Tibial artery (tissue), 4 donors: ENCODE measurements around the gene TSPAN18.

Experiments used
- DNase-seq, 2 donors: peaks; one replicate each; pipeline ENCODE4 v3.0.0-alpha.2; 2019
- H3K27ac ChIP-seq, 2 donors: fragments of 200-600 bp; sonication (generic) in 1 of 2; 1 replicate in 1 of 2; 2 replicates in 1 of 2; pipeline ENCODE4 v1.5.1; 2018 to 2019; ENCODE audit warnings: mild to moderate bottlenecking in 1 of 2
- H3K27me3 ChIP-seq, 2 donors: fragments of 200-600 bp; sonication (generic) in 1 of 2; one replicate each; pipeline versions ENCODE4 v1.5.1 to v1.6.0; 2016 to 2019
- H3K36me3 ChIP-seq, 3 donors: fragments of 200-600 bp; sonication (generic) in 2 of 3; one replicate each; pipeline ENCODE4 v1.5.1; 2016 to 2019; ENCODE audit warnings: mild to moderate bottlenecking in 2 of 3
- H3K4me1 ChIP-seq, 4 donors: fragments of 200-600 bp; sonication (generic) in 2 of 4; 1 replicate in 3 of 4; 2 replicates in 1 of 4; pipeline ENCODE4 v1.5.1; 2016 to 2019
- H3K4me3 ChIP-seq, 2 donors: fragments of 200-600 bp; sonication (generic) in 1 of 2; 1 replicate in 1 of 2; 2 replicates in 1 of 2; pipeline ENCODE4 v1.5.1; 2018 to 2019; ENCODE audit warnings: mild to moderate bottlenecking in 2 of 2
- H3K9me3 ChIP-seq, 3 donors: fragments of 200-600 bp; sonication (generic) in 1 of 3; one replicate each; pipeline ENCODE4 v1.5.1; 2016 to 2019
- intact Hi-C: fragments of 100-400 bp; cut with DNase I; formaldehyde crosslinking; loops from one replicate; pipeline ENCODE4 v1.15.0; 2023; ENCODE audit warnings: low total_unique reads
- TF ChIP-seq, protein P1 (sequence below), 2 experiments: fragments of 200-600 bp in 1 of 2; fragments of 450-650 bp in 1 of 2; IDR thresholded peaks; one replicate each; pipeline ENCODE4 v1.5.1; 2017 to 2019; ENCODE audit warnings: antibody characterized with exemption in 2 of 2, mild to moderate bottlenecking in 1 of 2, moderate library complexity in 1 of 2

Gene TSPAN18

DNA sequence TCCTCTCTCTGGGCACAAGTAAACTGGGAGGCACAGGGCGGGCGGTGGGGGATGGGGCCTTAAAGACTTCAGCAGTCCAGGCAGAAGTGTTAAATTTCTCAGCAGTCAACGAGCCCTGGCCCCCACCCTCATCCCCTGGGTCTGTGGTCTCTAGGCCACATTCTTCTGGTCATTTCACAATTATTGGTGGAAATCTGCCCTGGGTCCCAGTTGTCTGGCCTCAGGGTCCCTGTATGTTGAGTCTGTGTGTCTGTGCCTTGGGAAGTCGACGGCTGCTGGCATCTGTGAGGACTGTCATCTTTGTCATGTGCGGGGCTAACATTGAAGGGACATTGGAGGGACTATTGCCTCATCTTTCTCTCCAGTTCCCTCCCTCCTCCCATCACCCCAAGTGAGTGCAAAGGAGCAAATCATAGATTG, 1.7 kb downstream of the TSPAN18 start:
- TF ChIP-seq, protein P1, sequence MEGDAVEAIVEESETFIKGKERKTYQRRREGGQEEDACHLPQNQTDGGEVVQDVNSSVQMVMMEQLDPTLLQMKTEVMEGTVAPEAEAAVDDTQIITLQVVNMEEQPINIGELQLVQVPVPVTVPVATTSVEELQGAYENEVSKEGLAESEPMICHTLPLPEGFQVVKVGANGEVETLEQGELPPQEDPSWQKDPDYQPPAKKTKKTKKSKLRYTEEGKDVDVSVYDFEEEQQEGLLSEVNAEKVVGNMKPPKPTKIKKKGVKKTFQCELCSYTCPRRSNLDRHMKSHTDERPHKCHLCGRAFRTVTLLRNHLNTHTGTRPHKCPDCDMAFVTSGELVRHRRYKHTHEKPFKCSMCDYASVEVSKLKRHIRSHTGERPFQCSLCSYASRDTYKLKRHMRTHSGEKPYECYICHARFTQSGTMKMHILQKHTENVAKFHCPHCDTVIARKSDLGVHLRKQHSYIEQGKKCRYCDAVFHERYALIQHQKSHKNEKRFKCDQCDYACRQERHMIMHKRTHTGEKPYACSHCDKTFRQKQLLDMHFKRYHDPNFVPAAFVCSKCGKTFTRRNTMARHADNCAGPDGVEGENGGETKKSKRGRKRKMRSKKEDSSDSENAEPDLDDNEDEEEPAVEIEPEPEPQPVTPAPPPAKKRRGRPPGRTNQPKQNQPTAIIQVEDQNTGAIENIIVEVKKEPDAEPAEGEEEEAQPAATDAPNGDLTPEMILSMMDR (IDR thresholded peaks at IDR 0.05), result no peak
- Histone ChIP-seq H3K4me1 (peaks cover 0 to 33% (median 23%) of the 10 kb centered on the region in 4 donors), H3K4me3 (peak overlapping the region in 1 of 2 donors; percentile 73), H3K9me3 (no peaks in the 10 kb centered on the region), H3K36me3 (no peaks in the 10 kb centered on the region), H3K27ac (peak overlapping the region; percentile 15 to 60), H3K27me3 (peaks cover 0 to 2% of the 10 kb centered on the region in 2 donors)
- intact Hi-C loops, result loop anchor here (2.0 to 10.0 kb wide), 5 partner anchors 54 to 184 kb away; partner anchors contain the start of gene CD82
- no peak for DNase-seq

DNA sequence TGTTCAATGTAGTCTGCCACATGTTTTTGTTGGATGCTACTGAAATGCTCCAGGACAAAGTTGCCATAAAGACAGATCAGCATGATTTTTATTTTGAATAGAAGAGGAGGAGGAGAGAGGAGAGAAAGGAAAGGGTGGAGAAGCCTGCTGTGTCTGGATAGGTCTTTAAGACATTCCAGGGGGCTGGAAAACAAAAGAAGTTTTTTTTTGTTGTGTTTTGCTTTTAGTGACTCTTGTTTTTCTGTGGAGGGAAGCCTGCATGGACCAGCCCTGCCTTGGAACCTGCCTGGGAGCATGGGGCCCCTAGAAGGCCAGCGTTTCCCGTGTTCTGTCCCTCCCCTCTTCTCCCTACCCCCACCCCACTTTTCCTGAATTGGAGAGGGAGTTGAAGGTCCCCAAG, 2.3 kb downstream of the TSPAN18 start:
- H3K9me3 ChIP-seq, result no peaks in the 10 kb centered on the region
- TF ChIP-seq, protein P1 (IDR thresholded peaks at IDR 0.05), result no peak
- DNase-seq, result no peak
- no peak overlapping the region for H3K4me3 ChIP-seq
- intact Hi-C loops, result loop anchor here (2.0 to 10.0 kb wide), 5 partner anchors 53 to 183 kb away; partner anchors contain the start of gene CD82
- H3K4me1 ChIP-seq, result peaks cover 0 to 38% (median 23%) of the 10 kb centered on the region in 4 donors
- H3K27me3 ChIP-seq, result peaks cover 0 to 2% of the 10 kb centered on the region in 2 donors
- peak overlapping the region in 1 of 2 donors; percentile 15 for H3K27ac ChIP-seq
- no peaks in the 10 kb centered on the region for H3K36me3 ChIP-seq

DNA sequence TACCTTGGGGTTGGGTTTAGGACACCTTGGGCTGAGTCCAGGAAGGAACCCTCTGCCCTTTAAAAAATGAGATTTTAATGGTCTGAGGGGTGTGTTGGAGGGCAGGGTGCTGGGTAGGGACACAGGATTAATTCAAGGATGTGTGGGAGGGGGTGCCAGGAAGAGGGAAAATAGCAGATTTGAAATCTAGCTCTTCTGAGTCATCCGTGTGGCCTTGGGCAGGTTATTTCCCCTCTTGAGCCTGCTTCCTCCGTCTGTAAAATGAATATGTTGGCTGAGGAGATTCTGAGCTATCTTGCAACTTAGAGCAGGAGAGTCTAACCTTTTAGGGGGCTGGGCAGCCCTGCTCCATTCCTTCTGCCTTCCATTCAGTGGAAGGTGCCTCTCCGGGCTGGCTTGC, 3.0 kb downstream of the TSPAN18 start:
- TF ChIP-seq, protein P1 (IDR thresholded peaks at IDR 0.05), result no peak
- Histone ChIP-seq H3K4me1 (peaks cover 0 to 44% (median 26%) of the 10 kb centered on the region in 4 donors), H3K4me3 (no peak overlapping the region), H3K27me3 (peaks cover 0 to 2% of the 10 kb centered on the region in 2 donors), H3K27ac (no peak overlapping the region), H3K9me3 (no peaks in the 10 kb centered on the region), H3K36me3 (no peaks in the 10 kb centered on the region)
- no peak for DNase-seq
- intact Hi-C loops, result loop anchor here (2.0 to 10.0 kb wide), 5 partner anchors 53 to 183 kb away; partner anchors contain the start of gene CD82

DNA sequence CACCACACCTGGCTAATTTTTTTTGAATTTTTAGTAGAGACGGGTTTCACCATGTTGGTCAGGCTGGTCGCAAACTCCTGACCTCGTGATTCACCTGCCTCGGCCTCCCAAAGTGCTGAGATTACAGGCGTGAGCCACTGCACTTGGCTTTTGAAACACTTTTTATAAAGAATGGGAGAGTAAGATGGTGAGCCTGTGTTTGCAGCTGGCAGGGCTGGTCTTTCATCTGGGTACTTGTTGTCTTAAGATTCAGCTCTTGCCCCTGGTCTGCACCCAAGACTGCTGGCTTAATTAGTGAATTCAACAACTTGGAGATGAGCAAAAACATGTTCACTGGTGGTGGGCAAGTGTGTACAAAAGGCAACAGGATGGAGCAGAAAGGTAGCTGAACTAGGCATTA, 4.0 kb downstream of the TSPAN18 start:
- Histone ChIP-seq H3K27ac (no peak overlapping the region), H3K4me1 (peaks cover 0 to 51% (median 32%) of the 10 kb centered on the region in 4 donors), H3K36me3 (no peaks in the 10 kb centered on the region), H3K27me3 (peaks cover 0 to 2% of the 10 kb centered on the region in 2 donors), H3K9me3 (no peaks in the 10 kb centered on the region), H3K4me3 (no peak overlapping the region)
- TF ChIP-seq, protein P1 (IDR thresholded peaks at IDR 0.05), result no peak
- intact Hi-C loops, result no loop called here
- no peak for DNase-seq

DNA sequence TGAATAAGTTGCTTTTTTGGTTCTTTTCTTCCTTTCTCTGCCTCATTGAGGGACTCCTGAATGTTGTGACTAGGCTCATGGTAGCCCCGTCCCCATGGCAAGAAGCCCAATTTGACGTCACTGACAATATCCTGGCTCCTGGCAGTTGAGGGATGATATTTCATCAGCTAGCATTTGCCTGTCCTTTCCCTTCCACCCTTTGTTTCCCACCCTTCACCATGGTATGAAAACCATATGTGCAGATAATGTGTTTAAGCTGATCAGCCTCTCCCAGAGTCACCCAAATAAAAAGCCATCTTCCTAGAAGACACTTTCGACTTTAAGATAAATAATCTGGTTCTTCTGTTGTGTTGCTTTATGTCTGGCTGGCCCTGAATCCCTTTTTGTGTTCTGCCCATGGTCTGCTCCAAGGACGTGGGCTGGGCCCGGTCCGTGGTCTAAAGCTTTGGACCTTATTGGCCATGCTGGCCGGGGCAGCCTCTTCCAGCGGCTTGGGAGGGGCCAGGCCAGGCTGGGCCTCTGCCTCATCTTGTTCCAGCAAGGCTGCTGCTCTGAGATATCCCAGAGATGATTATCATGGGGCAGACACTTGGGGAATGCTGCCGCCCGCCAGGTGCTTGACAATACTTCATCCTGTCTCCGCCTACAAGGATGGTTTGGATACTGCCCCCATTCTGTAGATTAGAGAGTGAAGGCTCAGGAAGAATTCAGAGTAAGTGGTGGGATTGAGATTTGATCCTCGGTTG, 5.1 kb downstream of the TSPAN18 start:
- H3K4me3 ChIP-seq, result no peak overlapping the region
- intact Hi-C loops, result no loop called here

More for the DNA sequence above, 5.1 kb downstream of the TSPAN18 start:
- Histone ChIP-seq H3K27me3 (peaks cover 0 to 2% of the 10 kb centered on the region in 2 donors), H3K9me3 (no peaks in the 10 kb centered on the region), H3K4me1 (peaks cover 0 to 43% (median 27%) of the 10 kb centered on the region in 4 donors), H3K36me3 (no peaks in the 10 kb centered on the region), H3K27ac (no peak overlapping the region)
- TF ChIP-seq, protein P1 (IDR thresholded peaks at IDR 0.05), result no peak
- DNase-seq, result no peak
